ENCODE measurements around the gene KCTD1. TPM values are rescaled to one million over a fixed set of nuclear protein-coding genes. Genes with fewer than 3 reads are reported as not detected.

KCTD1 gene
- total and polyA plus RNA-seq, 2 of the 4 experiments (the other 2 are of a cell fraction) = 5.0 to 5.8 TPM

DNA sequence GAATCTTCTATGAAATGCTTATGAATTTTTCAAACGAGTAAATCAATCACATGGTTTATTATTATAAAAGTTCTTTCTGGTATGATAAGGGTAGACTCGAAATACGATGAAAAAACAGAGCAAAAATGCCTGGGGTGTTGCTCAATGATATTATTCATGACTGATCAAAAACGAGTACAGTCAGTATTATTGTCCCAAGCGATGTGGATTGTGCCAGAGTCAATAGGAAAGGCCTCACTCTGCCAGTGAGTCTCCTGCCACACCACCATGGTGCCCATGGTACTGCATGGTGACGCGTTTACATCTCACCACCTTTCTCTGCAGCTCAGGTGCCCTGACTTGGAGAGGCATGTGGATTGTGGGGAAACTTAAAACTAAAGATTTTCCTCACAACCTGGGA lies 58.5 kb downstream of the KCTD1 start:
- no CpG with 5 or more reads among the region's 7 CpGs for WGBS, 2 experiments (ENCODE audit: extremely low coverage in 2 of 2, insufficient read length in 1 of 2)
- no TSS peak for BruUV-seq (replicated peaks)
- H3K56ac ChIP-seq (ENCODE audit: extremely low read depth, insufficient read depth, low read length) = no peak overlapping the region
- no peak overlapping the region for H2BK5ac ChIP-seq (ENCODE audit: low read depth, low read length, poor library complexity, severe bottlenecking)
- intact Hi-C loops (cut with micrococcal nuclease) = no loop called here
- H3K4ac ChIP-seq (ENCODE audit: low read depth, low read length) = no peak overlapping the region
- no peak overlapping the region for H4K5ac ChIP-seq (ENCODE audit: low read depth, low read length)
- no peak overlapping the region for H3K27ac ChIP-seq (ENCODE audit: insufficient read depth, low read length)
- H3K4me1 ChIP-seq (ENCODE audit: control insufficient read depth, insufficient read depth, low read length) = no peaks in the 10 kb centered on the region
- H3K4me2 ChIP-seq (ENCODE audit: low read depth, low read length) = no peak overlapping the region
- H2BK120ac ChIP-seq (ENCODE audit: low read depth, low read length) = no peak overlapping the region
- no peak overlapping the region for H3K9ac ChIP-seq (ENCODE audit: low read depth, low read length)
- in situ Hi-C loops (cut with MboI; ENCODE audit: low sequenced_read_pairs) = loop anchor here (10.0 kb wide), 1 partner anchor 55 kb away; the partner anchor contains the start of gene KCTD1
- H3K9me3 ChIP-seq (ENCODE audit: control insufficient read depth, insufficient read depth, low read length) = no peaks in the 10 kb centered on the region
- no peak for ATAC-seq (ENCODE audit: low read depth)
- H4K20me1 ChIP-seq (ENCODE audit: insufficient read depth, low read length) = no peaks in the 10 kb centered on the region
- no peak overlapping the region for H4K91ac ChIP-seq (ENCODE audit: insufficient read depth, low read depth, low read length)
- no peak overlapping the region for H3K4me3 ChIP-seq (ENCODE audit: insufficient read depth, low read depth, low read length)
- H3K27me3 ChIP-seq (ENCODE audit: control insufficient read depth, insufficient read depth, low read length) = no peaks in the 10 kb centered on the region
- ChIA-PET POLR2A (ENCODE audit: unreplicated experiment) (no interaction called here), CTCF (interaction anchor here (1.7 kb wide), 1 partner anchor 15 kb away, joined by 3 read pairs; no protein-coding TSS in a partner anchor)
- no peak overlapping the region for H2AFZ ChIP-seq (replicated peaks; ENCODE audit: low read length, poor library complexity)
- H3K36me3 ChIP-seq (ENCODE audit: control insufficient read depth, insufficient read depth, low read length) = 0 out of 2 replicates have a peak, but pooled peaks cover 2% of the 10 kb centered on the region
- no peak overlapping the region for H3K18ac ChIP-seq (ENCODE audit: low read depth, low read length)
- no peak overlapping the region for H2BK15ac ChIP-seq (ENCODE audit: low read depth, low read length)
- H3K23ac ChIP-seq (ENCODE audit: low read depth, low read length) = no peak overlapping the region
- no peak overlapping the region for H2BK20ac ChIP-seq (ENCODE audit: low read depth, low read length)
- H2AK5ac ChIP-seq (ENCODE audit: low read depth, low read length) = no peak overlapping the region
- dilution Hi-C loops (cut with HindIII; ENCODE audit: low sequenced_read_pairs, unreplicated experiment) = no loop called here
- no peak overlapping the region for H2AK9ac ChIP-seq (replicated peaks; ENCODE audit: low read depth, low read length, poor library complexity)
- no peaks in the 10 kb centered on the region for H3K9me1 ChIP-seq (ENCODE audit: insufficient read depth, low read length)
- no peak overlapping the region for H4K8ac ChIP-seq (ENCODE audit: low read depth in 2 of 2, low read length in 2 of 2)
- DNase-seq = peak; percentile 19
- H3K14ac ChIP-seq (replicated peaks; ENCODE audit: low read depth, low read length) = no peak overlapping the region
- TF ChIP-seq CEBPB (IDR thresholded peaks at IDR 0.05; ENCODE audit: low read depth, low read length) (peak; percentile 49; the same call in 1 of the 2 replicates), NFE2L2 (IDR thresholded peaks at IDR 0.05; ENCODE audit: low read depth, low read length) (no peak)
- H3K79me1 ChIP-seq (ENCODE audit: low read depth in 1 of 2, low read length in 2 of 2) = no peaks in the 10 kb centered on the region
